ENCODE results near the gene CD300C.

- TF ChIP-seq CTCF (IDR thresholded peaks at IDR 0.05; ENCODE audit: low read length) (no peak), EZH2phosphoT487 (IDR thresholded peaks at IDR 0.05; ENCODE audit: low read length) (no peak), EZH2 (optimal IDR thresholded peaks at IDR 0.05; ENCODE audit: low read depth, low read length) (no peak)
Observed at GRCh38 chr17:74546586-74546985, 671 bp upstream of the CD300C start.

Measured in MM.1S (cell line).